Astrocyte of the spinal cord (primary cell): ENCODE results near the gene KAZN.

ENCODE experiments used
- DNase-seq: peaks from one replicate; pipeline ENCODE4 v3.0.0; 2011; ENCODE audit warnings: low read depth, low spot score
- H3K4me3 ChIP-seq: 2 replicates; pipeline ENCODE4 v1.5.1; 2011; ENCODE audit warnings: low read depth, mild to moderate bottlenecking, low read length, moderate library complexity
- in situ Hi-C: cut with HindIII; loops from 2 replicates; pipeline ENCODE4 v1.10.0; 2017; ENCODE audit warnings: low sequenced_read_pairs
- TF ChIP-seq, protein P1 (sequence below): IDR thresholded peaks from 2 replicates; pipeline ENCODE4 v1.5.1; 2012; ENCODE audit warnings: low read depth, mild to moderate bottlenecking, low read length, inconsistent platforms

Gene KAZN

DNA sequence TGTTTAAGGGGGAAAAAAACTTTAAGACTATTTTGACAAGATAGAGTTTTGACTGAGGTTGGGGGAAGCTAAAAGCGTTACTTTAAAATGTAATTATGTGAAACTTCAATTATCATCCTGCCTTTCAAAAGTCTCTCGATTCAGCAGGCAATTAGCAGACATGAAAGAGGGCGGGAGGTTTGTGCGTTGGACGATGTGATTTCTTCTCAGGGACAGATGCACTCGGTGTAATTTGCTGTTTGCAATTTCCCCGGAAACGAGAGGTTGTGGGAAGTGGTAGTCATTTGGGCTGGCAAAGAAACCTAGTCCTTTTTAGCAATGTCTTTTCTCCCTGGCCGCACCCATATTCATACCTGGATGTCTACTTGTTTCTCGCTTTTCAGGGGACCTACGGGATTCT is 27.1 kb downstream of the KAZN start:
- in situ Hi-C loops = no loop called here
- TF ChIP-seq, protein P1, sequence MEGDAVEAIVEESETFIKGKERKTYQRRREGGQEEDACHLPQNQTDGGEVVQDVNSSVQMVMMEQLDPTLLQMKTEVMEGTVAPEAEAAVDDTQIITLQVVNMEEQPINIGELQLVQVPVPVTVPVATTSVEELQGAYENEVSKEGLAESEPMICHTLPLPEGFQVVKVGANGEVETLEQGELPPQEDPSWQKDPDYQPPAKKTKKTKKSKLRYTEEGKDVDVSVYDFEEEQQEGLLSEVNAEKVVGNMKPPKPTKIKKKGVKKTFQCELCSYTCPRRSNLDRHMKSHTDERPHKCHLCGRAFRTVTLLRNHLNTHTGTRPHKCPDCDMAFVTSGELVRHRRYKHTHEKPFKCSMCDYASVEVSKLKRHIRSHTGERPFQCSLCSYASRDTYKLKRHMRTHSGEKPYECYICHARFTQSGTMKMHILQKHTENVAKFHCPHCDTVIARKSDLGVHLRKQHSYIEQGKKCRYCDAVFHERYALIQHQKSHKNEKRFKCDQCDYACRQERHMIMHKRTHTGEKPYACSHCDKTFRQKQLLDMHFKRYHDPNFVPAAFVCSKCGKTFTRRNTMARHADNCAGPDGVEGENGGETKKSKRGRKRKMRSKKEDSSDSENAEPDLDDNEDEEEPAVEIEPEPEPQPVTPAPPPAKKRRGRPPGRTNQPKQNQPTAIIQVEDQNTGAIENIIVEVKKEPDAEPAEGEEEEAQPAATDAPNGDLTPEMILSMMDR = no peak
- no peak overlapping the region for H3K4me3 ChIP-seq
- DNase-seq = no peak

DNA sequence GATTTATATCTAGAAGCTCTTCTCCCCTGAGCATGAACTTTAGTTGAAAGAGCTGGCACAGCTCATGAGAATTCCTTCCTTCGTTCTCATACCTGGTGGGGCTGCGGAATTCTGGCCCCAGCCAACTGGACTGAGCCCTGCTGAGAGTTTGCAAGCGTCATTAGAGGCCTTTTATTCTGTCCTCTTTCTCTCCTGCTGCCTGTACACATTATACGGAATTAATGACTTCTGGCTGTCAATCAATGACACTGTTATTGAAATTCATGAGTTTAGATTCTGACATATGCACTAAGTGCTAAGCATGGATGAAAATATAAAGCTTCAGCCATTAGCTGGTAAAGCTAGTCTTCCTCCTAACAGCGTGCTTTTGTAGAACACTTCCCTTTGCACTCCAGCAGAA is 27.5 kb downstream of the KAZN start:
- no peak overlapping the region for H3K4me3 ChIP-seq
- in situ Hi-C loops = no loop called here
- no peak for DNase-seq
- TF ChIP-seq, protein P1 = no peak

DNA sequence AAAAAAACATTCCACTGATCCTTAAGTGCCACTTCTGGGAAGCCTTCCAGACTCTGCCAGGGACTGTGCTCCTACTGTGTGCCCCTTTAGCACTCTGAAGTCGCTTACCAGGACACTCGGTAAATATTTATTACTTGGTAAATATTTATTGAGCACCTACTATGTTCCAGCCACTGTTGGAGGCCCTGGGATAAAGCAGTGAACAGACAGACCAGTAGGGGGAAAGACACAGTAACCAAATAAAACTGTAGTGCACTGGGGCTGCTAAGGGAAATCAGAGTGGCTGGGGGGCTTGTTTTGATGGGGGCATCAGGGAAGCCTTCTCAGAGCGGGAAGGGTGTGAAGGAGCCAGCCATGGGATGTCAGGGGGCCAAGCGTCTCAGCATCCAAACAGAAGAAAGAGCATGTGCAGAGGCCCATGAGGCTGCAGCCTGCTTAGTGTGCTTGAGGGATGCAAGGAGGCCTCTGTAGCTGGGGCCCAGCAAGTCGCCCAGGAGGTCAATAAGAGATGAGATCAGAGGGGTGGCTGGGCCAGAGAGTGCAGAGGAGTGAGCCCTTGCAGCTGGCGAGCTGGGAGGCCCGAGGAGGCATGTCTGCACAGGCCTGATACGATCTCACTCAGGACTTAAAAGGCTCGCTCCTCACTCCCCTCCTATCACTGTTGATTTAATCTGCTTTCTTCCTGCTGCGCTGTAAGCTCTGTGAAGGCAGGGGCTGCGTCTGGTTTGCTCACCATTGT is 28.6 kb downstream of the KAZN start:
- in situ Hi-C loops = no loop called here
- H3K4me3 ChIP-seq = no peak overlapping the region
- TF ChIP-seq, protein P1 = no peak
- DNase-seq = no peak

DNA sequence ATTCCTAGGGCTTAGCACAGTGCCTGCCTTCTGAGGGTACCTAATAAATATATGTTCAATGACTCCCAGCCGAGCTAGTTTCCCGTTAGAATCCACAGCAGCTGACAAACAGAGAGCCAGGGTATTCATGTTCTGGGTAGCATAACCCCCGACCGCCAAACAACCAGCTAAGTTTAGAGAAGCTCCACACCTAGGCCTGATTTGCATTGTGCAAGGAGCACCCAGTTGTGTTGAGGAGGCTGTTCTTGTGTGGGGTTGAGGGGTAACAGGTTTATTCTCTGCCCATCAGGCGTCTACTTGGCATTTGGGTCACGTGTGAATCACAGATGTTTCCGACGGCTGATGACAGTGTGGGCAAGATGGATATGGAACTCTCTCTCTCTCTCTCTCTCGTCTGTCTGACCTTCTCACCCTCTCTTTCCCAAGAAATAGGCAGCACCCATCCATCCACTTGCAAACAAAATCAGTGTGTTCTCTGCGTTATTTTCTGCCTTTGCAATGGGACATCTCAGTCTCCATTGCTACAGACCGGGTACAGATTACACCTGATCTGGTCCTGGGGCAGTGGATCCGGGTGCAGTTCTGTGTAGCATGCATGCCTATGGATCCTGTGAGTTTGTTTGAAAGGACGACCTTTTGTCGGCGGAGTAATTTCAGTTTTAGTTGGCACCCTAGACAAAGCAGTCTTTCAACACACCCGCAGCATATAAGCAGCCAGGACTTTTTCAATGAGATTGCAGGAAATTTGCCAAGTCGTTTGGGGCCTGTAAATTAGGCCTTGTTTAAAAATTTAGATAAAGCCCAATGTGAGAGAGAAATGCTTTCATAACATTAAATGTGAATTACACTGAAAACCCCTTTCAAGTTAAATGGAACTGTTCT is 29.4 kb downstream of the KAZN start:
- no peak for DNase-seq
- in situ Hi-C loops = no loop called here
- no peak overlapping the region for H3K4me3 ChIP-seq
- TF ChIP-seq, protein P1 = no peak

DNA sequence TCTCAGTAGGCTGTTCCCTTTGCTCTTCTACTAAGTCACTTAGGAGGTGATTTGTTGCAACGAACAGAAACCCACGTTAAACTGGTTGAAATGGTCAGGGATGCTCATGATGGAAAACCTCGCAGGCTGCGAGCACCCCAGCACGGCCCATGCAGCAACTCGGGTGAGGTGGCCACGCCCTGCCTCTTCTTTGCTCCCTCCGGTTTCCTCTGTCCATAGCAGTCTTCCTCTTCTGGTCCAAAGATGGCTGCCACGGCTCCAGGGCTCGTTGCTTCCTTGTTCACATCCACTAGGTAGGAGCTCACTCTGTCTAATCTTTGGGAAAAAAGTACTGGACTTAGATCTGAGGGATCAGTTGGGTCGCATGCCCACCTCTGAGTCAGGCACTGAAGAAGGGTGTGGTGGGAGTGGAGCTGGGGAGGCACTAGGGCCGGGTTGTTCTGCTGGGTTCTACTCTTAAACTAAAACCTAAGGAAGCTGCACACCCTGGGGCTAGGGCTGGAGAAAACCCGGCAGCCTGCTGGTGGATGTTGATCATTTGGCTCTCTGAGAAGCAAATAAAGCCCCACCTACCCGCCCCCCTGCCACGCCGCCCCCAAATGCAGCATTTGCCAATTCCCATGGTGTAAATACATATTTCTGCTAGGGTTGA is 31.0 kb downstream of the KAZN start:
- in situ Hi-C loops = no loop called here
- H3K4me3 ChIP-seq = no peak overlapping the region
- no peak for DNase-seq
- TF ChIP-seq, protein P1 = no peak

DNA sequence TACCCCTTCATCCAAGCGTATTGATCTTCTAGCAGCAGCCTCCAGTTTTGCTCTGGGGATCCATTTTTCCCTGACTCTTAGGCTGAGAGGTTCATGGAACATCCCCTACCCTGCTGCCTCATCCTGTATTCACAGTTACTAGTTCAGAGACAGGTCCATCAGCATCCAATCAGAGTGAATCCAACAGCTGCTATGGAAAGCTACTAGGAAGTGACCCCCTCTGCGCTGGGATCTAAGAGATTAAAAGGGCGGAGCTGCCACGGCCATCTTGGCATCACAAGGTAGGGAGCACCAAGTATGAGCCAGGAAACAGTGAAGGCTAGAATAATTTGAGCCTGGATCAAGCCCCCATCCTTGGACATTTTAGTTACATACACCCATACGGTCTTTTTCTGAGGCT is 32.5 kb downstream of the KAZN start:
- DNase-seq = no peak
- in situ Hi-C loops = no loop called here
- TF ChIP-seq, protein P1 = no peak
- H3K4me3 ChIP-seq = no peak overlapping the region
